HG03064 (cell line): ENCODE results near the gene NFATC4.
"Not testable (repeated sequence)": the region's sequence is repeated elsewhere in the genome, so short reads cannot be mapped to it uniquely, and the experiment has no call there.

Experiments used
- ATAC-seq: cut with Tn5 transposase; IDR thresholded peaks from one replicate; pipeline ENCODE4 v1.9.1; 2021; ENCODE audit warnings: low read depth; ENCODE audit not compliant: unreplicated experiment

Gene NFATC4

DNA sequence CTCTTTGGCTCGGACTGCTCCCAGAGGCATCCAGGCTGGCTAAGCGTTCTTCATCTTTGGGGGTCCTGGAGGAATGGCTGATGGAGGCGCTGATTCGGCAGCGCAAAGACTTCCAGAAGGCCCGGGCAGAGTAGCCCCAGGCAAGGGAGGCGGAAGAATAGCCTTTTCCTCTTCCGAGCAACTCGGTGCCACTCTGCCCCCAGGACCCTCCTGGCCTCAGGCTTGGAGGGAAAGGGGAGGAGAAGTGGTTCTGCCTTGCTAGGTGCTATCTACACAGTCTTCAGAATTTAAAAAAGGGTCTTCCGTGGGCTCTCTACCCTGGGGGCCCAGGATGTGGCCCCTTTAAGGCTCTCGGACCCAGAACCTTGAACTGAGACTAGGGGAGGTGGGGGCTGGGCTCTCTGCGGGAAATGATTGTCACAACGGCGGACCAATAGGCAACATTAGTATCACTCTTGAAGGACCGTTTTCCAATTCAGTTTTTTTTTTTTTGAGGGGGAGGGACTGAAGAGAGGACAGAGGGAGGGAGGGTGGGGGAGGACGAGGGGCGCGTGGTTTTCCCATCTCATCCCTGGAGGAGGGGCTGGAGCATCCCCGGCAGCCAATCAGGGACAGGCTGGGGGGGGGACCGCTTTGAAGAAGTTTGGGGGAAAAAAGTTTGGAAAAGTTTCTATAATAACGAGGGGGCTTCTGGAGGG is at the start of gene NFATC4:
NFATC4 (plus strand) TSS at position 671 of the 698 bp plus-strand sequence. CDS start 157 bp downstream, outside the sequence.
- ATAC-seq: no peak

DNA sequence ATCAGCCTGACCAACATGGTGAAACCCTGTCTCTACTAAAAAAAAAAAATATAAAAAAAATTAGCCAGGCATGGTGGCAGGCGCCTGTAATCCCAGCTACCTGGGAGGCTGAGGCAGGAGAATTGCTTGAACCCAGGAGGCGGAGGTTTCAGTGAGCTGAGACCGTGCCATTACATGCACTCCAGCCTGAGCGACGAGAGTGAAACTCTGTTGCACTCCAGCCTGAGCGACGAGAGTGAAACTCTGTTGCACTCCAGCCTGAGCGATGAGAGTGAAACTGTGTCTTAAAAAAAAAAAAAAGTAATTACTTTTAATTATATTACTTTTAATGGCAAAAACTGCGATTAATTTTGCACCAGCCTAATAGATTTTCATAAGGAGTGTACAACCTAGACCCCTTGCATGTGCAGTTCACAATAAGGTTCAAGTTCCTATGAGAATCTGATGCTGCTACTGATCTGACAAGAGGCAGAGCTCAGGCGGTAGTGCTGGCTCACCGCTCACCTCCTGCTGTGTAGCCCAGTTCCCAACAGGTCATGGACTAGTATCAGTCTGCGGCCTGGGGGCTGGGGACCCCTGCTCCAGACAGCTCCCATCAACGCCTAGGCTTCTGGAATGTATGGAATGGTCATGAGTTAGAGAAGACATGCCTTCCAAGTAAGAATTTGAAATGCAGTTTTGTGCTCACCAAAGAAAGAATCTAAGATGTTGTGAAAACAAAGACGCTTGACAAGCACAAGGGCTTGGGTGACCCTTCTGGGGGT is 46.6 kb upstream of the NFATC4 start:
- no peak for ATAC-seq

DNA sequence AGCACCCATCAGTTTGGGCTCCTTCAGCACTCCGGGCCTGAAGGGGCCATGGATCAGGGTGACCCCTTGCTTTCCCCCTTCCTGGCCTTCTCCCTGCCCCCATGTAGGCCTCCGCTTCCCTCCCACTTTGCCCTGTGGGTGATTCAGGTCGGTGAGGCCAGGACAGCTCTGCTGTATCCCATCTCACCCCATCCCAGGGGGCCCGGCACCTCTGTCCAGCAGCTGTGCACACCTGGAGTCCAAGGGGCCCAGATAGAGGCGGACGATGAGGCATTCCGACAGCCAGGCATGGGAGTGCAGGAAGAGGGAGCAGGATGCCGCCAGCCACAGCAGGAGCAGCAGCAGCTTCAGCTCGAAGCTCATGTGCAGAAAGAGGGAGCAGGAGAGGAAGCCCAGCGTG is 45.3 kb upstream of the NFATC4 start:
- no peak for ATAC-seq

- ATAC-seq: no peak
Measured at GRCh38 chr14:24323341-24323740, 44.6 kb upstream of the NFATC4 start.

DNA sequence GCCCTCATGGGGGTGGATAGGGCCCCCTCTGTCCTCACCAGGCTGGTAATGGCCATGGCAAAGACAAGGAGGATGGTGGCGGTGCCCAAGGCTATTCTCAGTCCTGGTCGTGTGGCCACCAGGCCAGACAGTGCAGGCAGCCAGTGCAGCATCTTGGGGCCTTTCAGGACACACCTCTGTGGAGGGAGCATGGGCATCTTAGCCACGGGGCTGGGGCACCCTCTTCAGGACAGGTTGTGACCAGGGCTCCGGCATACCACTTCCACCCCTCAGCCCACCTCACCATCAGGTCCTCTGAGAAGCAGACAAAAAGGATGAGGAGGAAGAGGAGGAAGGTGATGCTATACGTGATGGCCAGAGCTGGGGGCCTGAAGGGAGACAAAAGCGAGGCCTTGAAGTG is 44.0 kb upstream of the NFATC4 start:
- no peak for ATAC-seq

GRCh38 chr14:24325041-24325530 is 42.9 kb upstream of the NFATC4 start:
- no peak for ATAC-seq

DNA sequence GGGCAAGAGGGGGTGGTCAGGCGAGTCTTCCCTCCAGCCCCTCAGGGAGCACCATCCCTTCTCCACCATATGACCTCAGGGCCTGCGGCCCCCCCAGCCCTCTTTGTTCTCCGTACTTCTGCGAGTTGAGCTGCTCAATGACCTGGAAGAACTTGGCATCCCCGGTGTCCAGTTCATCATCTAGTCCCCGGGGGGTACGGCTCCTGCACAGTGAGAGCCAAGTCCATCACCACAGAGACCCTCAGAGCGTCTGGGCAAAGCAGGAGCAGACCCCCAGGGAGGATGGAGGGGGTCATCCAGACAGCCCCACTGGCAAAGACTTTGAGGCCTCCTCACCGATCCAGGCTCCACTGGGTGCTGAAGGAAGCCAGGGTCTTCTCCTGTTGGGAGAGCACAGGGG is 42.0 kb upstream of the NFATC4 start:
- no peak for ATAC-seq

GRCh38 chr14:24327303-24327702 is 40.7 kb upstream of the NFATC4 start:
- ATAC-seq: no peak

DNA sequence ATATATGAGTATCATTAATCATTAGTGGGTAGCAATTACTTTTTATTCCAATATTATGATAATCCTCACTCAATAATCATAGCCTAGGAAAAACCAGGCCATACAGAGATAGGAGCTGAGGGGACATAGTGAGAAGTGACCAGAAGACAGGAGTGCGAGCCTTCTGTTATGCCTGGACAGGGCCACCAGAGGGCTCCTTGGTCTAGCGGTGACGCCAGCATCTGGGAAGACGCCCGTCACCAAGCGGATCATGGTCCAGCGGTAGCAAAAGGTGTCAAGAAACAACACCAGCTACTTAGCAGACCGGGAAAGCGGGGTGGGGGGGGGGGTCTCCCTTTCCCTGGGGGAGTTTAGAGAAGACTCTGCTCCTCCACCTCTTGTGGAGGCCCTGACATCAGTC is 40.1 kb upstream of the NFATC4 start:
- not testable (repeated sequence) for ATAC-seq

- ATAC-seq: no peak
Measured at GRCh38 chr14:24329073-24329663, 38.8 kb upstream of the NFATC4 start.

GRCh38 chr14:24329736-24330135 is 38.2 kb upstream of the NFATC4 start:
- no peak for ATAC-seq

GRCh38 chr14:24330973-24331674 is 36.9 kb upstream of the NFATC4 start:
- ATAC-seq: no peak

GRCh38 chr14:24331731-24332267 is 36.2 kb upstream of the NFATC4 start:
- no peak for ATAC-seq

DNA sequence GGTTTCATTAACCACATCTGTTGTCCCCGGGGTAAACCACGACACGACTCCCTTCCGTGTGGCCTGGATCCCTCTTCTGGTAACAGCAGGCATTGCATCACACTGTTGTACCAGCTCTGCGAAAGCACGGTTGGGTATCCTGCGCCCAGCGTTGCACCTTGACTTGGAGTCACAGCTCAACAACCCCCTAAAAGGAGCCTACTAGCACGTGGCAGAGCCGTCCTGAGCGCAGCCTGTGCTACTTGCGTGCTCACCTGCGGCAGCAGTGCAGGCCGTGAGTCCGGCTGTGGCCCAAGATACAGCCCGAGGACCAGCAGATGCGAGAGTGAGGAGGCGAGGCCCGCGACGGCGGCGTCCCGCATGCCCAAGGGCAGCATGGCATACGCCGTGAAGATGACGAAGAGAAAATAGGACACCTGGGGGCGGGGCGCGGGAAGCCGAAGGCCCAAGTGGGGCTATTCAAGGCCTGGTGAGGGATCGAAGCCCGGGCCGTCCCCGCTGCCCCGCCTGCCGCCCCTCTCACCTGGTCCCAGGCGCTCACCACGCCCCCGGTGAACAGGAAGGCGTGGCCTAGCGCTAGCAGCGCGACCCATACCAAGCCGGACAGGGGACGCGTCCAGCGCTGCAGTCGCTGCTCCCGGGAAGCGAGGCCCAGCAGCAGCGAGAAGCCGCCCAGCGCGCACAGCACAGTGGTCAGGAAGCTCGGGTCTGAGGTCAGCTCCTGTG is 35.6 kb upstream of the NFATC4 start:
- ATAC-seq: peak; percentile 80

DNA sequence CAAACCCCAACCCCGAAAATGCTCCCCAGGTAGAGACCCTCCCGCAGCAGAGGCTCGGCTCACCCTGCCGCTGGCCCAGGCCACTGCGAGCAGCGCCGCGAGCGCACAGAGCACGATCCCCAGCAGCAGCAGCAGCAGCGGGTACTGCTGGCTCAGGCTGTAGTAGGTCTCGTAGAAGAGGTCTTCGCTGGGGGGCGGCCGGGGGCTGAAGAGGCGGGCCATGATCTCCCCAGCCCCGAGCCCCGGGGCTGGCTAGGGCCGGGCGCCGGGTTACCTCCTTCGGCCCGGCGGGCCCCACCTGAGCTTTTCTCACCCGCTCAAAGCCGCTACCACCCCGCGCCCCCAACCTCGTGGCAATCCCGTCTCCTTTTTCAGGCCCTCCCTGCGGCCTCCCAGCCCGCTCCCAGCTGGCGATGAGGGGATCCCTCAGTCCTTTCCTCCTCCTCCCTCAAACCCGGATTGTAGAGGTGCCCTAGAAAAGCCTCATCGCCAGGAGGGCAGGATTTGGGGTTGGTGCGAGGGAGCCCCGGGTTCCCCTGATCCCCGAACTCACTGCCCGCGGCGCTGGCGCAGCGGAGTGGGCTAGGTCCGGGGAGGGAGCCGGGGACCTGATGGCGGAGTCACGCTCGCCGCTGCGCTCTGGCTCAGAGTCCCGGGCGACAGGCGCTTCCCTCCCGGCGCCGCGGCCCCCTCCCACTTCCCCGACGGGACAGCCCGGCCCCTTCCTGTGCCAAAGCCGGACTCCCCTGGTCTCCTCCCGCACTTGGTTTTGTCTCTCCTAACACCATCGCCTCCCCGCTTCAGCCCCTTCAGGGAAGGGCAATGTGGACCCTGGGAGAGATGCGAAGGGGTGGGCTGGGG is 33.3 kb upstream of the NFATC4 start, which contains the start of gene ADCY4:
ADCY4 (minus strand) TSS at position 641 of the 861 bp plus-strand sequence; CDS start at position 222, 419 bp downstream.
- ATAC-seq: no peak

- ATAC-seq: no peak
Measured at GRCh38 chr14:24335461-24336171, 32.4 kb upstream of the NFATC4 start.

GRCh38 chr14:24337144-24337823 is 30.7 kb upstream of the NFATC4 start:
- ATAC-seq: no peak

DNA sequence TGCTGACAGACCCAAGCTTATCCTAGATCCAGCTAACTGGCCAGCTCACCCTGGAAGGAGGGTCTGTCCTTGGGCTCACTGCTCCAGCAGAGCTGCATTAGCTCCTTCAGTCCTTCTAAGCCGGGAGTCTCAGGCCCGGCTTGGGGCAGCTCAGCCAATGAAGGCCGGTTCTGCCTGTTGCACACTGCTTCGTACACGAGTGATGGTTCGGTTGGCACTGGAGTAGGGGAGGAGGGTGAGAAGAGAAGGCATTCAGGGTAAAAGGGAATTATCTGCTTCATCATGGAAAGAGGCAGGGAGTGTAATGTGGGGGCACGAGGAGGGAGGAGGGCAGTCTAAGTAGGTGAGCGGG is 30.2 kb upstream of the NFATC4 start:
- no peak for ATAC-seq
